Peyer's patch (tissue), 4 donors: Measurements from ENCODE around the gene SGMS2. TPM values are rescaled to one million over a fixed set of nuclear protein-coding genes. Genes with fewer than 3 reads are reported as not detected.

ENCODE experiments used
- DNase-seq, 3 donors: peaks; one replicate each; pipeline ENCODE4 v3.0.0-alpha.2; 2017 to 2019
- H3K27ac ChIP-seq, 4 donors: fragments of 200-600 bp; sonication (generic); one replicate each; pipeline ENCODE4 v1.5.1; 2016 to 2019
- H3K27me3 ChIP-seq, 2 donors: fragments of 200-600 bp; sonication (generic); one replicate each; pipeline ENCODE4 v1.5.1; 2019
- H3K36me3 ChIP-seq, 3 donors: fragments of 200-600 bp; sonication (generic); one replicate each; pipeline ENCODE4 v1.5.1; 2016 to 2019
- H3K4me1 ChIP-seq, 4 donors: fragments of 200-600 bp; sonication (generic); one replicate each; pipeline ENCODE4 v1.5.1; 2016 to 2019
- H3K4me3 ChIP-seq, 4 donors: fragments of 200-600 bp; sonication (generic); 1 replicate in 3 of 4; 2 replicates in 1 of 4; pipeline ENCODE4 v1.5.1; 2016 to 2019; ENCODE audit warnings: mild to moderate bottlenecking in 1 of 4
- H3K9me3 ChIP-seq, 4 donors: fragments of 200-600 bp; sonication (generic); one replicate each; pipeline ENCODE4 v1.5.1; 2016 to 2019; ENCODE audit warnings: mild to moderate bottlenecking in 1 of 4
- CTCF ChIP-seq, 6 experiments: fragments of 450-650 bp in 4 of 6; fragments of 200-600 bp in 2 of 6; sonication (generic) in 1 of 6; IDR thresholded peaks; one replicate each; pipeline ENCODE4 v1.5.1; 2017 to 2019; ENCODE audit warnings: antibody characterized with exemption in 6 of 6, mild to moderate bottlenecking in 3 of 6, moderate library complexity in 1 of 6
- POLR2A ChIP-seq, 2 donors: fragments of 450-650 bp; IDR thresholded peaks; one replicate each; pipeline ENCODE4 v1.5.1; 2017; ENCODE audit warnings: antibody characterized with exemption in 2 of 2, mild to moderate bottlenecking in 2 of 2, moderate library complexity in 2 of 2
- total RNA-seq, 4 donors: library from RNA; depleted of rRNA; stranded (reverse); fragments of >200 nt; gene quantifications; one replicate each; pipeline ENCODE4 v1.1.0, GENCODE V29; 2016

SGMS2 gene
- total RNA-seq, 4 donors from 2014 or later = 40.4 to 350 (median 254) TPM

DNA sequence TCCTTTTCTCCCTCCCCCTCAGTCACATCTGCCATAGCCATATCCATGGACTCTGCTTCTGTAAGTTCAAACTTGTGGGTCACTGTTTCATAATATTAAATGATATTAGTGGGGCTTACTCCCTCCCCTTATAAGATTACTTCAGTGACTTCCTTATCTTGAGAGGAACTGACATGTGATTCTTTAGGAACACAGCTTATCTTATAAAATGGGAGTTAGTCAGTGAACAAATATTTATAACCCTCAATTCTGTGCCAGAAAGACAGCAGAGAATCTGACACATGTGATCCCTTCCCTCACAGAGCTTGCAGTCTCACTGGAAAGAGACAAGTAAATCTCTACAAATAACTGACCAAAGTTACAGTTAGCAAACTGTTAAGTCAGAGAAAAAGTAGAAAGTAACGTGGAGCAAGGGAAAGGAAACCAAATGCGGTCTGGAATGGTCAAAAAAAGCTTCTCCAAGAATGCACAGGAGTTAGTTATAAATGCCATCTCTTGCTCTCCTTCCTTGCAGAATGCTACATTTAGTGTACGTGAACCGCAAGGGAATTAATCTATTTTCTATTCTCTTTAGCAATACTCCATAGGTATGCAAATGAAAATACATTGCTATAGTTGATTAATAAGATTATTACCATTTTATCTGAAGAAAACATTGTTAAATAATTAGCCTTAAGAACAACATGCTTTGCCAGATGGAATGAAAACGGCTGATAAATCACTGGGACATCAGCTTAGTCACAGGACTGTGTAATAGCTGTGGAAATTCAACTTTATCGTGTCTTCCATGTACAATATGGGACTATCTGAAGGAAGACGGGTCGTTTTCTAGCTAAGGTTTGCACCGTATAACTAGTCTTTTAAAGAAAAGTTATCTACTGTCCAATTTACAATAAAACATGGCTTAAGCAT, 29.0 kb downstream of the SGMS2 start:
- DNase-seq = no peak
- TF ChIP-seq POLR2A (IDR thresholded peaks at IDR 0.05) = no peak
- peak in 1 of 6 experiments; percentile 2 for TF ChIP-seq CTCF (IDR thresholded peaks at IDR 0.05)
- no peaks in the 10 kb centered on the region for H3K36me3 ChIP-seq
- H3K27ac ChIP-seq = peak overlapping the region in 2 of 4 donors; percentile 35 to 43
- H3K27me3 ChIP-seq = no peaks in the 10 kb centered on the region
- peaks cover 0 to 8% (median 0%) of the 10 kb centered on the region in 4 donors for H3K4me1 ChIP-seq
- no peaks in the 10 kb centered on the region for H3K9me3 ChIP-seq
- H3K4me3 ChIP-seq = no peak overlapping the region

DNA sequence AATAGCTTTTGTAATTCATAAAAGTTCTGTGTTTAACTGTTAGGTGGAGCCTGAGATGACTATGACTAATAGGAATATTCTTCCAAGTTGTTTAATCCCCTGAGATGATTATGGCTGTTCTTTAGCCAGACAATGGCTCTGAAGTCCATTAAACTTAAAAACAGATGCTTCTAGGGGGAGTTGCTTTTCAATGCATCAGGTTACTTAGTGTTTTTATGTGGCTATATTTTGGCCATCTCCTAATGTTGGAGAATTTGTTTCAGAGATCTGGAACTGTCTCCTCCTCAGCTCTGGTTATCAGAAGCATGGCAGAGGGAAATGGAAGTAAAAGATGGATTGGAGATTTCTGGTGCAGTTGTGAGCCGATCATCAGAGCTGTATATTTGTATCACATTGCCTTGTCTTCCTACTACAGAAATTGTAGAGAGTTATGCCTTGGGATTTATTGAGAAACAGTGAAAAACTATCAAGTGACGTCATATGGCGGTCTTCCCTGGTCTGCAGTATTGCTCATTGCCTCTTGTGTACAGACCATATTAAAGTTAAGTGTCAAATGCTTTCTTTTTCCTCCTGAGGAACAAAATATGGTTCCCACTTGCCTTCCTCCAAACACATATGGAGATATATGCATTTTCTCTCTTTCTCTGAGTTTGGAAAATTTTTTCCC, 29.8 kb downstream of the SGMS2 start:
- peak overlapping the region in 2 of 4 donors; percentile 19 to 43 for H3K27ac ChIP-seq
- H3K27me3 ChIP-seq = no peaks in the 10 kb centered on the region
- peaks cover 0 to 3% (median 0%) of the 10 kb centered on the region in 3 donors for H3K36me3 ChIP-seq
- H3K9me3 ChIP-seq = no peaks in the 10 kb centered on the region
- H3K4me1 ChIP-seq = peaks cover 0 to 8% (median 0%) of the 10 kb centered on the region in 4 donors
- TF ChIP-seq CTCF (IDR thresholded peaks at IDR 0.05) (no peak), POLR2A (IDR thresholded peaks at IDR 0.05) (no peak)
- H3K4me3 ChIP-seq = no peak overlapping the region
- DNase-seq = no peak

DNA sequence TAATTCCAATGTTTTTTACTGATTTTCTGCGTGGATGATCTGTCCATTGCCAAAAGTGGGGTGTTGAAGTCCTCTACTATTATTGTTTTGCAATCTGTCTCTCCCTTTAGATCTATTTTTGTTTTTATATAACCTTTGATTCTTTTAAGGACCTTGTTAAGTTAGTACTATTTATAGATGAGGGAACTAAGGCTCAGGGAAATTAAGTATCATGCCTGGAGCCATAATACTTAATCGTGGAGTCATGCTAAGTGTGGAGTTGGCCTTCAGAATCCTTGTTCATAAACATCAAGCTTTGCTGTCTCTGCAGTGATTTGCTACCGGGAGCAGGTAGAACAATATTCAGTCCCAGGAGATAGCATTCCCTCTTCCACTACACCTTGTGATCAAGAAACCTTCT, 31.0 kb downstream of the SGMS2 start:
- H3K27me3 ChIP-seq = no peaks in the 10 kb centered on the region
- no peak for TF ChIP-seq CTCF (IDR thresholded peaks at IDR 0.05)
- TF ChIP-seq POLR2A (IDR thresholded peaks at IDR 0.05) = no peak
- peaks cover 0 to 5% (median 0%) of the 10 kb centered on the region in 3 donors for H3K36me3 ChIP-seq
- peaks cover 0 to 8% (median 0%) of the 10 kb centered on the region in 4 donors for H3K4me1 ChIP-seq
- no peak for DNase-seq
- no peaks in the 10 kb centered on the region for H3K9me3 ChIP-seq
- H3K27ac ChIP-seq = no peak overlapping the region
- no peak overlapping the region for H3K4me3 ChIP-seq

DNA sequence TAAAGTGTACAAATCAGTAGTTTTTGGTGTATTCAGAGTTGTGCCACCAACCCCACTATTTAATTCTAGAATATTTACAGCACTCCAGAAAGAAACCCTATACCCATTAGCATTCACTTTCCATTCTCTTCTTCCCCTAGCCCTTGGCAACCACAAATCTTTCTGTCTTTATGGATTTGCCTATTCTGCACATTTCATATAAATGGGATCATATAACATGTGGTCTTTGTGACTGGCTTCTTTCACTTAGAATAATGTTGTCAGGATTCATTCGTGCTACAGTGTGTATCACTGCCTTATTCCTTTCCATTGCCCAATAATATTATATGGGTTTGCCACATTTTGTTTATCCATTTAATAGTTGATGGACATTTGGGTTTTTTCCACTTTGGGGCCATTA, 32.2 kb downstream of the SGMS2 start:
- Histone ChIP-seq H3K27ac (no peak overlapping the region), H3K9me3 (no peaks in the 10 kb centered on the region), H3K4me1 (peaks cover 0 to 8% (median 0%) of the 10 kb centered on the region in 4 donors), H3K4me3 (no peak overlapping the region), H3K36me3 (peaks cover 0 to 5% (median 0%) of the 10 kb centered on the region in 3 donors), H3K27me3 (no peaks in the 10 kb centered on the region)
- no peak for TF ChIP-seq CTCF (IDR thresholded peaks at IDR 0.05)
- no peak for TF ChIP-seq POLR2A (IDR thresholded peaks at IDR 0.05)
- DNase-seq = no peak

DNA sequence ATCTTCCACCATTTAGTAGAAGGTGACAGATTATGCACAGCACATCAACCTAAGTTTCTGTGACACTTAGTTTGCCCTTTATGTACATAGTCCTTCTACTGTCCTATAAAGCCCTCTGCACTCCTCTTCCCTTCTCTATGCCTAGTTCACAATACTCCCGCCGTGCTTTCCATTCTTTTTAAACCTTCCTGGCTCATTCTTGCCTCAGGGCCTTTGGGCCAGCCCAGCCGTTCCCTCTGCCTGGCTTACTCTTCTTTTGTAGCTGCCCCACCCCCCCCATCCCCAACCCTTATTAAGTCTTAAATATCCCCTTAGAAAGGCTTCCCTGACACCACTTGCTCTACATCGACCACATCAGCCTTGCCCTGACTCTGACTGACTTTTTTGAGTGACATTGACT, 33.0 kb downstream of the SGMS2 start:
- Histone ChIP-seq H3K4me3 (no peak overlapping the region), H3K27me3 (no peaks in the 10 kb centered on the region), H3K4me1 (peaks cover 0 to 11% (median 0%) of the 10 kb centered on the region in 4 donors), H3K27ac (no peak overlapping the region), H3K9me3 (no peaks in the 10 kb centered on the region), H3K36me3 (peaks cover 0 to 5% (median 0%) of the 10 kb centered on the region in 3 donors)
- no peak for DNase-seq
- TF ChIP-seq POLR2A (IDR thresholded peaks at IDR 0.05) = no peak
- no peak for TF ChIP-seq CTCF (IDR thresholded peaks at IDR 0.05)
